ENCODE measurements around the gene VPS52.

DNA sequence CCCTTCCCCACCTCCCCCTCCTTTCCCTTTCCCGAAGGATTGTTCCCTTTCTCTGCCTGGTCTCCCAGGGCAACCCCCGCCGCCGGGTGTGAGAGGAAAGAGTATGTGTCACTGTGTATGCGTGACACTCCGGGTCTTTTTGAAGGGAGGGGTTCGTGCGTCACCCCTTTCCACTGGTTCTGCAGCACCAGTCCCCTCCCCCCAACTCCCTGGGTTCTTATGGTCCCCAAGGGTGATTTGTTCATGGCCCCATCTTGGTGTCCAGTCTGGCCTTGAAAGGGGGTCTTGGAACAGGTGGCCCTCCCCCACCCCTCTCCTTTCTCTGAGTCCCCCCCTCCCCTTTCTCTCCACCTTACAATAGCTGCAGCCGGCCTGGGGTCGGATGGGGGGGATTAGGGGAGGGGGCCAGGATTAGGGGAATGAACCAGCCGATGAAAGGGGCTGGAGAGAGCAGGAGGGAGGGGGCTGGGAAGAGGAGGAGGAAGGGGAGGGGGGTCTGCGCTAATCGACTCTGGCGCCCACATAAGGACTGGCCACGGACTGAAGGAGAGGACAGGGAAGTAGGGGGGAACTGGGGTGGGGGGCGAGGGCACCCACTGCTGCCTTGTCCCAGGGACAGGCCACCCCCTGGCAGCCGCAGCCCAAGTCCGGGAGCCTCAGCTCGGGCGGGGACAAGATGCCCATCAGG lies 64.7 kb downstream of the VPS52 start:
- TF ChIP-seq YY1 (IDR thresholded peaks at IDR 0.05; ENCODE audit: borderline replicate concordance in 1 of 3, control insufficient read depth in 1 of 3, extremely low read depth in 1 of 3, insufficient read depth in 3 of 3, insufficient read length in 1 of 3, insufficient replicate concordance in 2 of 3, low read depth in 1 of 3, low read length in 2 of 3) (no peak), WHSC1 (IDR thresholded peaks at IDR 0.05; ENCODE audit: low read length) (no peak), SP2 (IDR thresholded peaks at IDR 0.05; ENCODE audit: extremely low read depth, low read depth, low read length, poor library complexity, severe bottlenecking) (no peak), ZNF644 (tag; IDR thresholded peaks at IDR 0.05; ENCODE audit: low read depth) (no peak), PCBP2 (IDR thresholded peaks at IDR 0.05; ENCODE audit: low read depth, low read length, poor library complexity, severe bottlenecking) (no peak), HNRNPL (IDR thresholded peaks at IDR 0.05; ENCODE audit: low read depth, low read length) (no peak), ZC3H11A (IDR thresholded peaks at IDR 0.05; ENCODE audit: low read depth, low read length) (no peak), LEF1 (IDR thresholded peaks at IDR 0.05) (no peak), TRIM28 (IDR thresholded peaks at IDR 0.05) (no peak), KDM5B (IDR thresholded peaks at IDR 0.05; ENCODE audit: insufficient replicate concordance, low read depth, low read length) (no peak), NRF1 (conservative IDR thresholded peaks at IDR 0.05 in 1 of 2, IDR thresholded peaks at IDR 0.05 in 1 of 2) (no peak)
- TF ChIP-seq, protein P1, sequence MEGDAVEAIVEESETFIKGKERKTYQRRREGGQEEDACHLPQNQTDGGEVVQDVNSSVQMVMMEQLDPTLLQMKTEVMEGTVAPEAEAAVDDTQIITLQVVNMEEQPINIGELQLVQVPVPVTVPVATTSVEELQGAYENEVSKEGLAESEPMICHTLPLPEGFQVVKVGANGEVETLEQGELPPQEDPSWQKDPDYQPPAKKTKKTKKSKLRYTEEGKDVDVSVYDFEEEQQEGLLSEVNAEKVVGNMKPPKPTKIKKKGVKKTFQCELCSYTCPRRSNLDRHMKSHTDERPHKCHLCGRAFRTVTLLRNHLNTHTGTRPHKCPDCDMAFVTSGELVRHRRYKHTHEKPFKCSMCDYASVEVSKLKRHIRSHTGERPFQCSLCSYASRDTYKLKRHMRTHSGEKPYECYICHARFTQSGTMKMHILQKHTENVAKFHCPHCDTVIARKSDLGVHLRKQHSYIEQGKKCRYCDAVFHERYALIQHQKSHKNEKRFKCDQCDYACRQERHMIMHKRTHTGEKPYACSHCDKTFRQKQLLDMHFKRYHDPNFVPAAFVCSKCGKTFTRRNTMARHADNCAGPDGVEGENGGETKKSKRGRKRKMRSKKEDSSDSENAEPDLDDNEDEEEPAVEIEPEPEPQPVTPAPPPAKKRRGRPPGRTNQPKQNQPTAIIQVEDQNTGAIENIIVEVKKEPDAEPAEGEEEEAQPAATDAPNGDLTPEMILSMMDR (IDR thresholded peaks at IDR 0.05 in 2 of 3, conservative IDR thresholded peaks at IDR 0.05 in 1 of 3; ENCODE audit: insufficient read depth in 2 of 3, low read depth in 1 of 3, low read length in 3 of 3), result no peak
